Measurements from ENCODE around the gene ARF6. TPM values are rescaled to one million over a fixed set of nuclear protein-coding genes. Genes with fewer than 3 reads are reported as not detected.
A peak's percentile ranks its signal among the peaks of the same experiment; 100 is the strongest.

Gene ARF6
- total RNA-seq, 3 donors from 2014 or later (not counting 1 experiment from before 2014, with no cell fraction given): 124 to 132 (median 128) TPM

GRCh38 chr14:49930720-49931119 is 37.8 kb downstream of the ARF6 start:
- Histone ChIP-seq H3K27ac (ENCODE audit: low read length) (peak overlapping the region; percentile 1), H3K4me1 (ENCODE audit: control insufficient read depth, insufficient read depth, low read length) (peaks cover 15% of the 10 kb centered on the region), H3K4me3 (ENCODE audit: low read length) (no peak overlapping the region), H3K27me3 (ENCODE audit: control insufficient read depth, insufficient read depth, low read length) (no peaks in the 10 kb centered on the region), H3K36me3 (ENCODE audit: control insufficient read depth, insufficient read depth, low read length) (no peaks in the 10 kb centered on the region), H3K9me3 (ENCODE audit: control insufficient read depth, insufficient read depth, low read length) (no peaks in the 10 kb centered on the region)
- peak overlapping the region; percentile 82 to 89 for H3K27ac Mint-ChIP-seq
- DNase-seq (no peak), ATAC-seq (peak in 2 of 3 donors; percentile 36 to 52)
- H3K4me1 Mint-ChIP-seq: peaks cover 13 to 17% of the 10 kb centered on the region in 2 donors
- no peak for TF ChIP-seq CTCF (IDR thresholded peaks at IDR 0.05)
- 100% methylated on average over 1 of the region's 2 CpGs for WGBS (ENCODE audit: insufficient coverage)
- intact Hi-C loops (cut with micrococcal nuclease): loop anchor here (5.0 kb wide), 1 partner anchor 42 kb away; no protein-coding TSS in a partner anchor
- no peaks in the 10 kb centered on the region for H3K9me3 Mint-ChIP-seq
- peak overlapping the region; percentile 47 for H3K4me3 Mint-ChIP-seq
- no peaks in the 10 kb centered on the region for H3K36me3 Mint-ChIP-seq
- H3K27me3 Mint-ChIP-seq (ENCODE audit: low read depth in 2 of 2): no peaks in the 10 kb centered on the region

- intact Hi-C loops (cut with micrococcal nuclease): loop anchor here (5.0 kb wide), 1 partner anchor 41 kb away; no protein-coding TSS in a partner anchor
- H3K27ac ChIP-seq (ENCODE audit: low read length): no peak overlapping the region
- Mint-ChIP-seq H3K9me3 (peaks cover 0 to 3% of the 10 kb centered on the region in 2 donors), H3K4me1 (peaks cover 17 to 21% of the 10 kb centered on the region in 2 donors), H3K27ac (peak overlapping the region; percentile 82 to 89), H3K27me3 (ENCODE audit: low read depth in 2 of 2) (no peaks in the 10 kb centered on the region), H3K36me3 (no peaks in the 10 kb centered on the region), H3K4me3 (no peak overlapping the region)
- no peaks in the 10 kb centered on the region for H3K36me3 ChIP-seq (ENCODE audit: control insufficient read depth, insufficient read depth, low read length)
- no peak for DNase-seq
- no peaks in the 10 kb centered on the region for H3K27me3 ChIP-seq (ENCODE audit: control insufficient read depth, insufficient read depth, low read length)
- H3K4me1 ChIP-seq (ENCODE audit: control insufficient read depth, insufficient read depth, low read length): peaks cover 15% of the 10 kb centered on the region
- 90% methylated on average over 2 of the region's 3 CpGs for WGBS (ENCODE audit: insufficient coverage)
- H3K9me3 ChIP-seq (ENCODE audit: control insufficient read depth, insufficient read depth, low read length): no peaks in the 10 kb centered on the region
- no peak for TF ChIP-seq CTCF (IDR thresholded peaks at IDR 0.05)
- no peak for ATAC-seq
- H3K4me3 ChIP-seq (ENCODE audit: low read length): no peak overlapping the region
Measured at GRCh38 chr14:49931523-49931922, 38.6 kb downstream of the ARF6 start.

GRCh38 chr14:49933128-49933527 is 40.2 kb downstream of the ARF6 start:
- no peak overlapping the region for H3K4me3 Mint-ChIP-seq
- Histone ChIP-seq H3K36me3 (ENCODE audit: control insufficient read depth, insufficient read depth, low read length) (no peaks in the 10 kb centered on the region), H3K4me1 (ENCODE audit: control insufficient read depth, insufficient read depth, low read length) (peaks cover 15% of the 10 kb centered on the region), H3K9me3 (ENCODE audit: control insufficient read depth, insufficient read depth, low read length) (no peaks in the 10 kb centered on the region), H3K4me3 (ENCODE audit: low read length) (no peak overlapping the region), H3K27ac (ENCODE audit: low read length) (no peak overlapping the region), H3K27me3 (ENCODE audit: control insufficient read depth, insufficient read depth, low read length) (no peaks in the 10 kb centered on the region)
- 100% methylated on average over 1 of the region's 4 CpGs for WGBS (ENCODE audit: insufficient coverage)
- no peak for TF ChIP-seq CTCF (IDR thresholded peaks at IDR 0.05)
- H3K36me3 Mint-ChIP-seq: no peaks in the 10 kb centered on the region
- DNase-seq (no peak), ATAC-seq (no peak)
- H3K27ac Mint-ChIP-seq: no peak overlapping the region
- H3K4me1 Mint-ChIP-seq: peaks cover 22 to 26% of the 10 kb centered on the region in 2 donors
- no peaks in the 10 kb centered on the region for H3K27me3 Mint-ChIP-seq (ENCODE audit: low read depth in 2 of 2)
- intact Hi-C loops (cut with micrococcal nuclease): loop anchor here (5.0 kb wide), 1 partner anchor 39 kb away; no protein-coding TSS in a partner anchor
- peaks cover 0 to 7% of the 10 kb centered on the region in 2 donors for H3K9me3 Mint-ChIP-seq

GRCh38 chr14:49933704-49934103 is 40.8 kb downstream of the ARF6 start:
- Histone ChIP-seq H3K27ac (ENCODE audit: low read length) (no peak overlapping the region), H3K4me3 (ENCODE audit: low read length) (no peak overlapping the region), H3K4me1 (ENCODE audit: control insufficient read depth, insufficient read depth, low read length) (peaks cover 15% of the 10 kb centered on the region), H3K27me3 (ENCODE audit: control insufficient read depth, insufficient read depth, low read length) (no peaks in the 10 kb centered on the region), H3K36me3 (ENCODE audit: control insufficient read depth, insufficient read depth, low read length) (no peaks in the 10 kb centered on the region), H3K9me3 (ENCODE audit: control insufficient read depth, insufficient read depth, low read length) (no peaks in the 10 kb centered on the region)
- DNase-seq (no peak), ATAC-seq (no peak)
- H3K36me3 Mint-ChIP-seq: no peaks in the 10 kb centered on the region
- no peak for TF ChIP-seq CTCF (IDR thresholded peaks at IDR 0.05)
- intact Hi-C loops (cut with micrococcal nuclease): loop anchor here (5.0 kb wide), 1 partner anchor 39 kb away; no protein-coding TSS in a partner anchor
- peaks cover 22 to 26% of the 10 kb centered on the region in 2 donors for H3K4me1 Mint-ChIP-seq
- H3K9me3 Mint-ChIP-seq: peaks cover 0 to 7% of the 10 kb centered on the region in 2 donors
- H3K27me3 Mint-ChIP-seq (ENCODE audit: low read depth in 2 of 2): no peaks in the 10 kb centered on the region
- no peak overlapping the region for H3K27ac Mint-ChIP-seq
- H3K4me3 Mint-ChIP-seq: no peak overlapping the region
- 62% methylated on average over 3 of the region's 5 CpGs for WGBS (ENCODE audit: insufficient coverage)
